ENCODE results near the gene HBG1. TPM values are rescaled to one million over a fixed set of nuclear protein-coding genes. Genes with fewer than 3 reads are reported as not detected.
A peak's percentile ranks its signal among the peaks of the same experiment; 100 is the strongest.

The HBG1 gene
- total and polyA plus RNA-seq, 2 of the 4 experiments (the other 2 are of a cell fraction) = not detected

- peak overlapping the region; percentile 88 for H3K14ac ChIP-seq (replicated peaks; ENCODE audit: low read depth, low read length)
- peak overlapping the region; percentile 89 for H3K56ac ChIP-seq (ENCODE audit: extremely low read depth, insufficient read depth, low read length)
- H4K8ac ChIP-seq (ENCODE audit: low read depth in 2 of 2, low read length in 2 of 2) = peak overlapping the region; percentile 83 to 88
- CTCF ChIA-PET = interaction anchor here (1.0 to 2.1 kb wide), 2 partner anchors 84 to 91 kb away, joined by 4 read pairs; no protein-coding TSS in a partner anchor
- no peak overlapping the region; the same call in 1 of the 2 replicates for H3K4me2 ChIP-seq (ENCODE audit: low read depth, low read length)
- no peak overlapping the region for H3K9ac ChIP-seq (ENCODE audit: low read depth, low read length)
- no peaks in the 10 kb centered on the region; the same call in 1 of the 2 replicates for H3K9me1 ChIP-seq (ENCODE audit: insufficient read depth, low read length)
- no peak overlapping the region for H3K4me3 ChIP-seq (ENCODE audit: insufficient read depth, low read depth, low read length)
- H3K9me3 ChIP-seq (ENCODE audit: control insufficient read depth, insufficient read depth, low read length) = no peaks in the 10 kb centered on the region
- BruUV-seq (replicated peaks) = TSS peak; percentile 51
- H3K4ac ChIP-seq (ENCODE audit: low read depth, low read length) = peak overlapping the region; percentile 97
- peak overlapping the region; percentile 99 for H4K5ac ChIP-seq (ENCODE audit: low read depth, low read length)
- peak overlapping the region; percentile 34 for H2AK9ac ChIP-seq (replicated peaks; ENCODE audit: low read depth, low read length, poor library complexity)
- dilution Hi-C loops (cut with HindIII; ENCODE audit: low sequenced_read_pairs, unreplicated experiment) = no loop called here
- H2BK5ac ChIP-seq (ENCODE audit: low read depth, low read length, poor library complexity, severe bottlenecking) = peak overlapping the region; percentile 99
- peak overlapping the region; percentile 98 for H2BK20ac ChIP-seq (ENCODE audit: low read depth, low read length)
- WGBS, 2 experiments (ENCODE audit: extremely low coverage in 2 of 2, insufficient read length in 1 of 2) = 88% methylated on average over 2 of the region's 6 CpGs; no CpG with 5 or more reads in 1 of the 2 experiments
- intact Hi-C loops (cut with micrococcal nuclease) = loop anchor here (2.0 kb wide), 1 partner anchor 162 kb away; no protein-coding TSS in a partner anchor
- H3K36me3 ChIP-seq (ENCODE audit: control insufficient read depth, insufficient read depth, low read length) = no peaks in the 10 kb centered on the region
- H4K91ac ChIP-seq (ENCODE audit: insufficient read depth, low read depth, low read length) = peak overlapping the region; percentile 97
- no peaks in the 10 kb centered on the region for H4K20me1 ChIP-seq (ENCODE audit: insufficient read depth, low read length)
- H3K79me1 ChIP-seq (ENCODE audit: low read depth in 1 of 2, low read length in 2 of 2) = no peaks in the 10 kb centered on the region
- 0 out of 2 replicates have a peak, but pooled peaks have one; percentile 26 for TF ChIP-seq FOS (IDR thresholded peaks at IDR 0.05; ENCODE audit: low read depth, low read length)
- no peak for TF ChIP-seq MAFK (IDR thresholded peaks at IDR 0.05; ENCODE audit: low read depth, low read length)
- TF ChIP-seq MAZ (IDR thresholded peaks at IDR 0.05; ENCODE audit: borderline replicate concordance, low read depth, low read length) = no peak
- no peak for TF ChIP-seq SMC3 (IDR thresholded peaks at IDR 0.05; ENCODE audit: low read depth, low read length)
- TF ChIP-seq BHLHE40 (IDR thresholded peaks at IDR 0.05; ENCODE audit: low read depth, low read length) = no peak
- peaks cover 11% of the 10 kb centered on the region; the same call in 1 of the 2 replicates for H3K4me1 ChIP-seq (ENCODE audit: control insufficient read depth, insufficient read depth, low read length)
- H2BK120ac ChIP-seq (ENCODE audit: low read depth, low read length) = peak overlapping the region; percentile 97
- H3K27me3 ChIP-seq (ENCODE audit: control insufficient read depth, insufficient read depth, low read length) = no peaks in the 10 kb centered on the region
- H2AK5ac ChIP-seq (ENCODE audit: low read depth, low read length) = peak overlapping the region; percentile 93
- ATAC-seq (ENCODE audit: low read depth) = no peak
- H2BK15ac ChIP-seq (ENCODE audit: low read depth, low read length) = peak overlapping the region; percentile 96; the same call in 2 of the 3 replicates
- peak overlapping the region; percentile 87 for H3K23ac ChIP-seq (ENCODE audit: low read depth, low read length)
- no peak overlapping the region for H2AFZ ChIP-seq (replicated peaks; ENCODE audit: low read length, poor library complexity)
- in situ Hi-C loops (cut with MboI; ENCODE audit: low sequenced_read_pairs) = loop anchor here (10.0 kb wide), 1 partner anchor 76 kb away; no protein-coding TSS in a partner anchor
- POLR2A ChIA-PET (ENCODE audit: unreplicated experiment) = interaction anchor here (0.6 to 1.7 kb wide), 2 partner anchors 75 to 78 kb away, joined by 3 to 6 read pairs; no protein-coding TSS in a partner anchor
- H3K27ac ChIP-seq (ENCODE audit: insufficient read depth, low read length) = peak overlapping the region; percentile 77
- peak; percentile 44 for DNase-seq
- H3K18ac ChIP-seq (ENCODE audit: low read depth, low read length) = peak overlapping the region; percentile 99
These were observed 39.4 kb upstream of the HBG1 start for GRCh38 chr11:5288906-5289550.
